Trophoblast cell (in vitro differentiated cells and primary cell): ENCODE measurements around the gene ABCA13.

Source experiments
- DNase-seq, 2 donors: peaks; one replicate each; pipeline ENCODE4 v3.0.0-alpha.2; 2016
- H2AFZ ChIP-seq: 2 replicates; pipeline ENCODE4 v1.6.1; 2013; ENCODE audit warnings: low read length, moderate library complexity, mild to moderate bottlenecking; ENCODE audit not compliant: insufficient read depth, poor library complexity
- H2AK5ac ChIP-seq: 2 replicates; pipeline ENCODE4 v1.6.1; 2013; ENCODE audit warnings: mild to moderate bottlenecking, low read length
- H2BK120ac ChIP-seq: 2 replicates; pipeline ENCODE4 v1.6.1; 2013; ENCODE audit warnings: low read length, mild to moderate bottlenecking, moderate library complexity; ENCODE audit not compliant: insufficient read depth, poor library complexity
- H2BK12ac ChIP-seq: 2 replicates; pipeline ENCODE4 v1.6.1; 2013; ENCODE audit warnings: mild to moderate bottlenecking, low read length, moderate library complexity
- H2BK5ac ChIP-seq: 2 replicates; pipeline ENCODE4 v1.6.1; 2013; ENCODE audit warnings: low read length, low read depth, moderate library complexity, mild to moderate bottlenecking; ENCODE audit not compliant: poor library complexity
- H3K14ac ChIP-seq: 2 replicates; pipeline ENCODE4 v1.6.1; 2013; ENCODE audit warnings: mild to moderate bottlenecking, low read length
- H3K18ac ChIP-seq: 2 replicates; pipeline ENCODE4 v1.6.1; 2013; ENCODE audit warnings: mild to moderate bottlenecking, low read length
- H3K23ac ChIP-seq: 2 replicates; pipeline ENCODE4 v1.6.1; 2013; ENCODE audit warnings: low read length
- H3K27ac ChIP-seq: 2 replicates; pipeline ENCODE4 v1.5.1; 2013; ENCODE audit warnings: low read depth, mild to moderate bottlenecking, inconsistent platforms, low read length, moderate library complexity
- H3K27me3 ChIP-seq: 2 replicates; pipeline ENCODE4 v1.6.1; 2013; ENCODE audit warnings: inconsistent platforms, mild to moderate bottlenecking, low read length, moderate library complexity; ENCODE audit not compliant: insufficient read depth
- H3K36me3 ChIP-seq, 2 experiments: 1 replicate in 1 of 2; 2 replicates in 1 of 2; pipeline ENCODE4 v1.6.1; 2013; ENCODE audit warnings: low read length in 2 of 2, mild to moderate bottlenecking in 2 of 2, moderate library complexity in 1 of 2; ENCODE audit not compliant: insufficient read depth in 2 of 2, control insufficient read depth in 1 of 2
- H3K4ac ChIP-seq: 2 replicates; pipeline ENCODE4 v1.6.1; 2013; ENCODE audit warnings: low read depth, mild to moderate bottlenecking, low read length, moderate library complexity
- H3K4me1 ChIP-seq, 2 experiments: 1 replicate in 1 of 2; 2 replicates in 1 of 2; pipeline ENCODE4 v1.6.1; 2013; ENCODE audit warnings: low read length in 2 of 2, mild to moderate bottlenecking in 2 of 2, moderate library complexity in 1 of 2; ENCODE audit not compliant: insufficient read depth in 2 of 2, control insufficient read depth in 1 of 2
- H3K4me2 ChIP-seq: 2 replicates; pipeline ENCODE4 v1.6.1; 2013; ENCODE audit warnings: inconsistent platforms, mild to moderate bottlenecking, low read length, moderate library complexity
- H3K4me3 ChIP-seq: 2 replicates; pipeline ENCODE4 v1.5.1; 2013; ENCODE audit warnings: mild to moderate bottlenecking, low read depth, low read length, inconsistent platforms
- H3K79me1 ChIP-seq: one replicate; pipeline ENCODE4 v1.6.1; 2013; ENCODE audit warnings: low read length
- H3K79me2 ChIP-seq: 2 replicates; pipeline ENCODE4 v1.6.1; 2013; ENCODE audit warnings: low read length, mild to moderate bottlenecking; ENCODE audit not compliant: control insufficient read depth, insufficient read depth, poor library complexity
- H3K9ac ChIP-seq: 2 replicates; pipeline ENCODE4 v1.6.1; 2013; ENCODE audit warnings: mild to moderate bottlenecking, low read length
- H3K9me3 ChIP-seq: 2 replicates; pipeline ENCODE4 v1.6.1; 2013; ENCODE audit warnings: low read depth, mild to moderate bottlenecking, control low read depth, inconsistent platforms, low read length; ENCODE audit not compliant: insufficient read depth
- H4K12ac ChIP-seq: 2 replicates; pipeline ENCODE4 v1.6.1; 2013; ENCODE audit warnings: low read depth, mild to moderate bottlenecking, low read length, moderate library complexity
- H4K8ac ChIP-seq: 2 replicates; pipeline ENCODE4 v1.6.1; 2013; ENCODE audit warnings: low read depth, mild to moderate bottlenecking, low read length, moderate library complexity
- H4K91ac ChIP-seq: one replicate; pipeline ENCODE4 v1.6.1; 2013; ENCODE audit warnings: low read depth, mild to moderate bottlenecking, low read length, moderate library complexity
- WGBS: extraction: QIAGEN DNeasy Blood & Tissue Kit; methylation state at CpG from one replicate; pipeline ENCODE4 v1.1.7; 2013; ENCODE audit warnings: missing lambda C conversion rate; ENCODE audit not compliant: insufficient read length, insufficient coverage; ENCODE audit errors: extremely low coverage; 5-methylcytosine and 5-hydroxymethylcytosine counted together

The ABCA13 gene

GRCh38 chr7:48511080-48511479 lies 339.8 kb downstream of the ABCA13 start:
- Histone ChIP-seq H3K4me2 (no peak overlapping the region), H3K4me3 (no peak overlapping the region), H4K91ac (no peak overlapping the region), H3K18ac (no peak overlapping the region), H4K12ac (no peak overlapping the region), H3K4me1 (peaks cover 0 to 2% of the 10 kb centered on the region in 2 experiments), H2AFZ (no peak overlapping the region), H3K79me1 (no peaks in the 10 kb centered on the region), H2BK5ac (no peak overlapping the region), H3K23ac (no peak overlapping the region), H3K9me3 (no peaks in the 10 kb centered on the region), H2AK5ac (no peak overlapping the region), H3K14ac (no peak overlapping the region), H2BK12ac (no peak overlapping the region), H4K8ac (no peak overlapping the region), H3K36me3 (no peaks in the 10 kb centered on the region), H3K9ac (no peak overlapping the region), H3K4ac (no peak overlapping the region), H3K27me3 (no peaks in the 10 kb centered on the region), H3K79me2 (no peaks in the 10 kb centered on the region), H2BK120ac (no peak overlapping the region), H3K27ac (no peak overlapping the region)
- DNase-seq: no peak
- WGBS: no CpG with 5 or more reads among the region's 12 CpGs

- H3K9me3 ChIP-seq: no peaks in the 10 kb centered on the region
- no peak overlapping the region for H3K27ac ChIP-seq
- no peak overlapping the region for H4K91ac ChIP-seq
- DNase-seq: no peak
- no peak overlapping the region for H3K23ac ChIP-seq
- no peak overlapping the region for H3K9ac ChIP-seq
- H4K8ac ChIP-seq: no peak overlapping the region
- no peaks in the 10 kb centered on the region for H3K36me3 ChIP-seq
- H2AFZ ChIP-seq: no peak overlapping the region
- H2BK12ac ChIP-seq: no peak overlapping the region
- peaks cover 0 to 2% of the 10 kb centered on the region in 2 experiments for H3K4me1 ChIP-seq
- H2AK5ac ChIP-seq: no peak overlapping the region
- no peaks in the 10 kb centered on the region for H3K79me1 ChIP-seq
- no peak overlapping the region for H3K18ac ChIP-seq
- no peaks in the 10 kb centered on the region for H3K79me2 ChIP-seq
- no peaks in the 10 kb centered on the region for H3K27me3 ChIP-seq
- WGBS: no CpG with 5 or more reads among the region's 6 CpGs
- H3K4ac ChIP-seq: no peak overlapping the region
- H3K4me2 ChIP-seq: no peak overlapping the region
- H3K4me3 ChIP-seq: no peak overlapping the region
- no peak overlapping the region for H4K12ac ChIP-seq
- H2BK120ac ChIP-seq: no peak overlapping the region
- H2BK5ac ChIP-seq: no peak overlapping the region
- no peak overlapping the region for H3K14ac ChIP-seq
Measured at GRCh38 chr7:48512892-48513291, 341.6 kb downstream of the ABCA13 start.

- Histone ChIP-seq H3K4me1 (peaks cover 0 to 2% of the 10 kb centered on the region in 2 experiments), H4K91ac (no peak overlapping the region), H3K4me2 (no peak overlapping the region), H2AFZ (no peak overlapping the region), H3K79me2 (no peaks in the 10 kb centered on the region), H3K4me3 (no peak overlapping the region), H3K18ac (no peak overlapping the region), H3K27me3 (no peaks in the 10 kb centered on the region), H3K4ac (no peak overlapping the region), H2BK12ac (no peak overlapping the region), H4K8ac (no peak overlapping the region), H3K79me1 (no peaks in the 10 kb centered on the region), H2AK5ac (no peak overlapping the region), H2BK120ac (no peak overlapping the region), H3K23ac (no peak overlapping the region), H2BK5ac (no peak overlapping the region), H3K36me3 (no peaks in the 10 kb centered on the region), H3K27ac (no peak overlapping the region), H3K9ac (no peak overlapping the region), H4K12ac (no peak overlapping the region), H3K9me3 (no peaks in the 10 kb centered on the region), H3K14ac (no peak overlapping the region)
- DNase-seq: no peak
- WGBS: no CpG with 5 or more reads among the region's 3 CpGs
Measured at GRCh38 chr7:48515171-48515570, 343.9 kb downstream of the ABCA13 start.

GRCh38 chr7:48518092-48518491 lies 346.8 kb downstream of the ABCA13 start:
- H3K79me2 ChIP-seq: no peaks in the 10 kb centered on the region
- H3K18ac ChIP-seq: no peak overlapping the region
- WGBS: no CpG with 5 or more reads among the region's 2 CpGs
- no peak overlapping the region for H2BK120ac ChIP-seq
- no peak overlapping the region for H4K91ac ChIP-seq
- no peak overlapping the region for H3K9ac ChIP-seq
- H3K4me3 ChIP-seq: no peak overlapping the region
- H2BK5ac ChIP-seq: no peak overlapping the region
- no peak overlapping the region for H2AFZ ChIP-seq
- H3K23ac ChIP-seq: no peak overlapping the region
- no peak overlapping the region for H2BK12ac ChIP-seq
- no peak overlapping the region for H3K4ac ChIP-seq
- no peak overlapping the region for H3K14ac ChIP-seq
- H3K36me3 ChIP-seq: no peaks in the 10 kb centered on the region
- no peaks in the 10 kb centered on the region for H3K79me1 ChIP-seq
- no peaks in the 10 kb centered on the region for H3K27me3 ChIP-seq
- no peak overlapping the region for H4K8ac ChIP-seq
- H3K4me1 ChIP-seq: no peaks in the 10 kb centered on the region
- DNase-seq: no peak
- no peak overlapping the region for H2AK5ac ChIP-seq
- H4K12ac ChIP-seq: no peak overlapping the region
- no peak overlapping the region for H3K4me2 ChIP-seq
- no peaks in the 10 kb centered on the region for H3K9me3 ChIP-seq
- H3K27ac ChIP-seq: no peak overlapping the region
